NCI-H2196 treated with DMSO at 0.1 percent for 48 hours (cell line): ENCODE data around the gene OLA1.

Experiments used
- DNase-seq: peaks from one replicate; lab custom pipeline; 2025; ENCODE audit not compliant: unreplicated experiment; lab: John Stamatoyannopoulos, UW

OLA1 gene

GRCh38 chr2:174180726-174181236, 67.6 kb downstream of the OLA1 start:
- no peak for DNase-seq

GRCh38 chr2:174180165-174180724, 68.1 kb downstream of the OLA1 start:
- DNase-seq: no peak

- no peak for DNase-seq
Observed at GRCh38 chr2:174177316-174177890, 70.9 kb downstream of the OLA1 start.

- DNase-seq: peak; percentile 21
Observed at GRCh38 chr2:174176898-174177297, 71.4 kb downstream of the OLA1 start.

- DNase-seq: no peak
Observed at GRCh38 chr2:174174741-174175140, 73.6 kb downstream of the OLA1 start.

GRCh38 chr2:174172802-174173355, 75.5 kb downstream of the OLA1 start:
- no peak for DNase-seq

- no peak for DNase-seq
Observed at GRCh38 chr2:174171686-174172445, 76.5 kb downstream of the OLA1 start.

GRCh38 chr2:174169372-174169771, 79.0 kb downstream of the OLA1 start:
- DNase-seq: no peak

GRCh38 chr2:174166261-174166660, 82.1 kb downstream of the OLA1 start:
- DNase-seq: no peak

- DNase-seq: no peak
Observed at GRCh38 chr2:174161490-174161889, 86.8 kb downstream of the OLA1 start.

- DNase-seq: no peak
Observed at GRCh38 chr2:174158003-174158402, 90.3 kb downstream of the OLA1 start.

- DNase-seq: no peak
Observed at GRCh38 chr2:174157053-174157452, 91.3 kb downstream of the OLA1 start.

- no peak for DNase-seq
Observed at GRCh38 chr2:174153757-174154680, 94.3 kb downstream of the OLA1 start.

GRCh38 chr2:174149530-174149929, 98.8 kb downstream of the OLA1 start:
- DNase-seq: no peak

GRCh38 chr2:174148833-174149232, 99.5 kb downstream of the OLA1 start:
- no peak for DNase-seq

GRCh38 chr2:174145827-174146226, 102.5 kb downstream of the OLA1 start:
- no peak for DNase-seq

GRCh38 chr2:174142290-174142689, 106.0 kb downstream of the OLA1 start:
- no peak for DNase-seq

GRCh38 chr2:174138161-174138560, 110.2 kb downstream of the OLA1 start:
- DNase-seq: no peak

GRCh38 chr2:174135981-174136380, 112.4 kb downstream of the OLA1 start:
- DNase-seq: no peak

GRCh38 chr2:174125090-174125489, 123.2 kb downstream of the OLA1 start:
- no peak for DNase-seq

- no peak for DNase-seq
Observed at GRCh38 chr2:174124181-174124580, 124.2 kb downstream of the OLA1 start.
